ENCODE measurements around the gene MBD3. TPM values are rescaled to one million over a fixed set of nuclear protein-coding genes. Genes with fewer than 3 reads are reported as not detected.

MBD3 gene
- total RNA-seq, 2 experiments from 2014 or later = 34.3 to 35.2 TPM

DNA sequence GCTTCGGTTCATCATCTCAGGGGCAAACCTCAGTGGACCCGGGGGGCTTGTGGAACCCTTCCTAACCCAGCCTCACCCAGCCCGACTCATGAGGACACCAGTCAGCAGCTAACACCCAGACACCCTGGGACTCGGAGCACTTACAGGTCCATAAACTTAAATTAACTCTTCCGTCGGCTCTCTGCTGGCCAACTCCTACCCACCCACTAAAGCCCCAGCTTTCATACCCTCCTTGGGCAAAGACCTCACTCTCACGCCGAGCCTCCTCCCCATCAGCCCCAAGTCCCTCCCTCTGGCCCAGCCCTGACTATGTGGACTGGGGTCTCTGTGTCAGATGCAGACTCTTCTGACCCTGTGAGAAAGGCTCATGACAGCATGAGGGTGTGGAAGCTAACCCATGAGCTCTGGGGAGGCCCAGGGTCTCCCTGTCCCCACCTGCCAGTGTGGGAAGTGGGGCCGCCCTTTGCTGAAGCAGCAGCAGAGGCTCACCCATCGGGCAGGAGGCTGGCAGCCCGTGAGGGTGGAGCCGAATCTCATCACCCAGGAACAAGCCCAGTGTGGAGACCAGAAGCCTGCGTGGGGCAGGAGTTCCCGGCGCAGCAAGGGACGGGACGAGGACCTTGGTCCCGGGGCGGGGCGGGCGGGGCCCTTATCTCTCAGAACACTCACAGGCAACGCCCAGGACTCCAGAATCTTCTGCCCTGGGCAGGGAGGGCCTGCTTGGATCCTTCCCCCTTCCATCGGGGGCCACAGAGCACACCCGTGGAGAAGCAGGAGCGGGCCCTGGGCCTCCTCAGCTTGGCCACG, 40.0 kb upstream of the MBD3 start:
- H3K27ac ChIP-seq (ENCODE audit: low read depth in 1 of 2, low read length in 2 of 2) = no peak overlapping the region
- peaks cover 0 to 9% of the 10 kb centered on the region in 2 experiments for H3K9me3 ChIP-seq (ENCODE audit: control insufficient read depth in 1 of 2, insufficient read depth in 1 of 2, low read length in 2 of 2)
- intact Hi-C loops (cut with DNase I, micrococcal nuclease) = no loop called here
- no peaks in the 10 kb centered on the region for H3K27me3 ChIP-seq (ENCODE audit: control insufficient read depth in 1 of 2, insufficient read depth in 2 of 2, low read length in 2 of 2)
- H3K4me1 ChIP-seq (ENCODE audit: insufficient read depth, low read length) = no peaks in the 10 kb centered on the region
- TF ChIP-seq CTCF (IDR thresholded peaks at IDR 0.05) = no peak
- ChIA-PET CTCF (no interaction called here), POLR2A (no interaction called here)
- Mint-ChIP-seq H3K36me3 (ENCODE audit: low read depth) (peaks cover 20% of the 10 kb centered on the region), H3K4me3 (no peak overlapping the region), H3K9me3 (no peaks in the 10 kb centered on the region), H3K4me1 (ENCODE audit: low read depth) (no peaks in the 10 kb centered on the region), H3K27ac (no peak overlapping the region), H3K27me3 (no peaks in the 10 kb centered on the region)
- no peak for DNase-seq
- peaks cover 31% of the 10 kb centered on the region for H3K36me3 ChIP-seq (ENCODE audit: insufficient read depth, low read length)
- ATAC-seq (ENCODE audit: poor library complexity) = no peak
- no peak overlapping the region for H3K4me3 ChIP-seq (ENCODE audit: low read length)

DNA sequence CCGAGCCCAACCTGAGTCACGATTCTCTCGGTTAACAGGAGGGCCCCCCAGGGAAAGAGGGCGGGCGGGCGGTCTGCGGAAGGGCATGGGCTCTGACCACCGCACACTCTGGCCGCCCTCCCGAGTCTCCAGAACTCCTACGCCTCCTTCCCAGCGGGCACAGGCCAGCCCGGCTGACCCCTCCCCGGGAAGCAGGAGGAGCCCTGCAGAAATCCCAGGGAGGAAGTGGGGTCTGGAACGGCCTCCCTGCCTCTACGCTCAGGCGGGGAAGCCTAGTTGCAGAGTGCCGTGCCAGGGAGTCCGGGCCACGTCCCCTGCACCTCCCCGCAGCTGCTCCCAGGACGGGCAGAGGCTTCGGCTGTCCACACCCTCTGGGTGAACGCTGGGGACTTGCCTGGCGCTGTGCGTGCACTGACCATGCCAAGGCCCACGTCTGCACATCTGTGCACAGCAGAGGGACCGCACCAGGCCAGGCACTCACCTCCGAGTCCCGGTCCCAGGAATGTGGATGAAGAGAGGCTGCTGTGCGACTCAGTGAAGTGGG, 39.0 kb upstream of the MBD3 start:
- Histone ChIP-seq H3K4me3 (ENCODE audit: low read length) (no peak overlapping the region), H3K4me1 (ENCODE audit: insufficient read depth, low read length) (no peaks in the 10 kb centered on the region), H3K9me3 (ENCODE audit: control insufficient read depth in 1 of 2, insufficient read depth in 1 of 2, low read length in 2 of 2) (peaks cover 0 to 9% of the 10 kb centered on the region in 2 experiments), H3K36me3 (ENCODE audit: insufficient read depth, low read length) (peaks cover 24% of the 10 kb centered on the region), H3K27ac (ENCODE audit: low read depth in 1 of 2, low read length in 2 of 2) (no peak overlapping the region), H3K27me3 (ENCODE audit: control insufficient read depth in 1 of 2, insufficient read depth in 2 of 2, low read length in 2 of 2) (no peaks in the 10 kb centered on the region)
- ATAC-seq (ENCODE audit: poor library complexity) (no peak), DNase-seq (no peak)
- H3K36me3 Mint-ChIP-seq (ENCODE audit: low read depth) = peaks cover 14% of the 10 kb centered on the region
- POLR2A ChIA-PET = no interaction called here
- no peak for TF ChIP-seq CTCF (IDR thresholded peaks at IDR 0.05)
- H3K27ac Mint-ChIP-seq = no peak overlapping the region
- H3K27me3 Mint-ChIP-seq = no peaks in the 10 kb centered on the region
- H3K4me3 Mint-ChIP-seq = no peak overlapping the region
- CTCF ChIA-PET = no interaction called here
- no peaks in the 10 kb centered on the region for H3K4me1 Mint-ChIP-seq (ENCODE audit: low read depth)
- intact Hi-C loops (cut with DNase I, micrococcal nuclease) = no loop called here
- no peaks in the 10 kb centered on the region for H3K9me3 Mint-ChIP-seq

- Histone ChIP-seq H3K27ac (ENCODE audit: low read depth in 1 of 2, low read length in 2 of 2) (no peak overlapping the region), H3K27me3 (ENCODE audit: control insufficient read depth in 1 of 2, insufficient read depth in 2 of 2, low read length in 2 of 2) (no peaks in the 10 kb centered on the region), H3K4me3 (ENCODE audit: low read length) (no peak overlapping the region), H3K36me3 (ENCODE audit: insufficient read depth, low read length) (peaks cover 16% of the 10 kb centered on the region), H3K9me3 (ENCODE audit: control insufficient read depth in 1 of 2, insufficient read depth in 1 of 2, low read length in 2 of 2) (peaks cover 0 to 9% of the 10 kb centered on the region in 2 experiments), H3K4me1 (ENCODE audit: insufficient read depth, low read length) (no peaks in the 10 kb centered on the region)
- no peaks in the 10 kb centered on the region for H3K4me1 Mint-ChIP-seq (ENCODE audit: low read depth)
- intact Hi-C loops (cut with DNase I, micrococcal nuclease) = no loop called here
- no peak overlapping the region for H3K4me3 Mint-ChIP-seq
- no peak for TF ChIP-seq CTCF (IDR thresholded peaks at IDR 0.05)
- POLR2A ChIA-PET = no interaction called here
- H3K27me3 Mint-ChIP-seq = no peaks in the 10 kb centered on the region
- DNase-seq (no peak), ATAC-seq (ENCODE audit: poor library complexity) (no peak)
- no peaks in the 10 kb centered on the region for H3K9me3 Mint-ChIP-seq
- CTCF ChIA-PET = no interaction called here
- peaks cover 13% of the 10 kb centered on the region for H3K36me3 Mint-ChIP-seq (ENCODE audit: low read depth)
- H3K27ac Mint-ChIP-seq = no peak overlapping the region
Measured at GRCh38 chr19:1630811-1631210, 38.1 kb upstream of the MBD3 start.
